Esophagus (tissue), 2 donors: ENCODE data around the gene TNS1. TPM values are rescaled to one million over a fixed set of nuclear protein-coding genes. Genes with fewer than 3 reads are reported as not detected.

Experiments
- H3K27ac ChIP-seq, 2 donors: one replicate each; pipeline ENCODE4 v1.5.1; 2013; ENCODE audit warnings: low read depth in 2 of 2, mild to moderate bottlenecking in 2 of 2, inconsistent platforms in 1 of 2, low read length in 1 of 2, moderate library complexity in 1 of 2
- H3K27me3 ChIP-seq, 2 donors: one replicate each; pipeline ENCODE4 v1.6.1; 2013; ENCODE audit warnings: low read length in 2 of 2, control low read depth in 1 of 2, mild to moderate bottlenecking in 1 of 2; ENCODE audit not compliant: insufficient read depth in 2 of 2, control insufficient read depth in 1 of 2
- H3K36me3 ChIP-seq, 2 donors: one replicate each; pipeline ENCODE4 v1.6.1; 2013; ENCODE audit warnings: low read length in 1 of 2; ENCODE audit not compliant: control insufficient read depth in 2 of 2, insufficient read depth in 2 of 2
- H3K4me1 ChIP-seq, 2 donors: one replicate each; pipeline ENCODE4 v1.6.1; 2013; ENCODE audit warnings: low read length in 1 of 2; ENCODE audit not compliant: control insufficient read depth in 2 of 2, insufficient read depth in 2 of 2
- H3K4me3 ChIP-seq, 2 donors: one replicate each; pipeline ENCODE4 v1.5.1; 2013; ENCODE audit warnings: low read length in 2 of 2, mild to moderate bottlenecking in 2 of 2, low read depth in 1 of 2, moderate library complexity in 1 of 2
- H3K9me3 ChIP-seq, 2 donors: one replicate each; pipeline ENCODE4 v1.6.1; 2013; ENCODE audit warnings: mild to moderate bottlenecking in 2 of 2, low read depth in 1 of 2, low read length in 1 of 2, moderate library complexity in 1 of 2; ENCODE audit not compliant: control insufficient read depth in 2 of 2, insufficient read depth in 1 of 2
- WGBS, 2 donors: extraction: QIAGEN DNeasy Blood & Tissue Kit; methylation state at CpG; one replicate each; pipeline ENCODE4 v1.1.7; 2013; 5-methylcytosine and 5-hydroxymethylcytosine counted together
- polyA plus RNA-seq, 2 donors: library from polyadenylated mRNA; stranded (reverse); fragments of 200-250 nt; gene quantifications; one replicate each; pipeline ENCODE4 v1.2.3, GENCODE V29; 2013
- donor health status: healthy with polysubstance abuse.
- donor health status: Bipolar disorder and iron deficiency.

Gene TNS1
- polyA plus RNA-seq, 2 donors = 28.3 to 39.0 TPM

- Histone ChIP-seq H3K27me3 (no peaks in the 10 kb centered on the region), H3K4me1 (peaks cover 0 to 9% of the 10 kb centered on the region in 2 donors), H3K4me3 (no peak overlapping the region), H3K27ac (peak overlapping the region in 1 of 2 donors; percentile 4), H3K9me3 (no peaks in the 10 kb centered on the region), H3K36me3 (peaks cover 3 to 10% of the 10 kb centered on the region in 2 donors)
- 76 to 86% methylated on average over 4 of the region's 4 CpGs for WGBS, 2 donors
Observed at GRCh38 chr2:217876253-217876570, 126.6 kb downstream of the TNS1 start.

DNA sequence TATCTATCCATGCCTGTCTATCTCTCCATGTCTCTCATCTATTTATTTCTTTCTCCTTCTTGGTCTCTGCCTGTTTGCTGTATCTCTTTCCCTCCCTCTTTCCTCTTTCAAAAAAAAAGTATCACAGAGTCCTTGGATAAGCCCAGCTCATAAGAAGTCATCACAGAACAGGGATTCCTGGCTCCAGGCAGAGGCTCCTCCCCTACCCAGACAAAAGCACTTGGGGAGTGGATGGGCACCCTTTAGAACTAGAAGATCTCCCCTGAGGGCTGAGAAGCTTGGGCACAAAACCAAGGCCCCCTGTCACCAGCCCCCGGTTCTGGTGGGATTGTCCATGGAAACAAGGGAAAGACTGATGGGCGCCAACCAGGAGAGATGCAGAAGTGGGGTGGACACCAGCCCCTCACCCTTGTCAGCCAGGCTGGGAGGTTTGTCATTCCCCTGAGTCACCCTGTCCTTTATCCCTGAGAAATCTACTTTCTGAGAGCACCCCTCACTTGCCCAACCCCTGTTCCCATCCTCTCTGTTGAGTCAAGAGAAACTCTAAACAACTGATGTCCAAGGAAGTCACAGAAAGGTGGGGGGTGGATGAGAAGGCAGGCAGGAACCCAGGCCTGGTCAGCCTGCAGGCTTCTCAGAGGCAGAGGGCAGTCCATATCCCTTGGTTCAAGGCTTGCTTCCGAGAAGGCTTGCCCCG is 127.1 kb downstream of the TNS1 start:
- peaks cover 0 to 9% of the 10 kb centered on the region in 2 donors for H3K4me1 ChIP-seq
- WGBS, 2 donors = 80 to 85% methylated on average over 4 of the region's 4 CpGs
- H3K36me3 ChIP-seq = peaks cover 2 to 13% of the 10 kb centered on the region in 2 donors
- no peaks in the 10 kb centered on the region for H3K27me3 ChIP-seq
- peak overlapping the region; percentile 4 to 24 for H3K27ac ChIP-seq
- no peak overlapping the region for H3K4me3 ChIP-seq
- H3K9me3 ChIP-seq = no peaks in the 10 kb centered on the region

- Histone ChIP-seq H3K27me3 (no peaks in the 10 kb centered on the region), H3K9me3 (no peaks in the 10 kb centered on the region), H3K4me1 (peaks cover 0 to 9% of the 10 kb centered on the region in 2 donors), H3K36me3 (peaks cover 0 to 9% of the 10 kb centered on the region in 2 donors), H3K4me3 (no peak overlapping the region), H3K27ac (no peak overlapping the region)
- WGBS, 2 donors = 85 to 95% methylated on average over 1 of the region's 1 CpG
Observed at GRCh38 chr2:217875138-217875537, 127.7 kb downstream of the TNS1 start.

DNA sequence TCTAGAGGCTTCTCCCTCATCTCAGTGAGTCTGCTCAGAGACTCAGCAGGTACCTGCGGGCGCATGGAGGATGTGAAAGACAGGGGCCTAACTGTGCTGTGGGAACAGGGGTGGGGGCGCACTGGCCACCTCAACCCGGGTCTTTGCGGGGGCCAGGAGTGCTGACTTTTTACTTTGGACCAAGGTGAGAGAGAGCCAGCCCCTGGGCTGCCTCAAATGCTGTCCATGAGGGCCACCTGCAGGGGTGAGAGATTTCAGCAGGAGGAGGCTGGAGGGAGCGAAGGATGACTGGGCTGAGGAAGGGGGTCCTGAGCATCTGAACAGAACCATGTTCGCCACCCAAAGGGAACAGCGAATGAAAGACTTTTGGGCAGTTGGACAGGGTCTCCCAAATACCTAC is 129.4 kb downstream of the TNS1 start:
- WGBS, 2 donors = 86 to 88% methylated on average over 8 of the region's 8 CpGs
- peaks cover 0 to 9% of the 10 kb centered on the region in 2 donors for H3K36me3 ChIP-seq

GRCh38 chr2:217872319-217872718 is 130.5 kb downstream of the TNS1 start:
- H3K36me3 ChIP-seq = peaks cover 0 to 4% of the 10 kb centered on the region in 2 donors
- no peak overlapping the region for H3K4me3 ChIP-seq
- no peak overlapping the region for H3K27ac ChIP-seq
- H3K27me3 ChIP-seq = no peaks in the 10 kb centered on the region
- H3K4me1 ChIP-seq = peaks cover 0 to 9% of the 10 kb centered on the region in 2 donors
- WGBS, 2 donors = 67 to 74% methylated on average over 2 of the region's 2 CpGs
- H3K9me3 ChIP-seq = no peaks in the 10 kb centered on the region

More for the DNA sequence above, 129.4 kb downstream of the TNS1 start:
- Histone ChIP-seq H3K4me1 (peaks cover 0 to 9% of the 10 kb centered on the region in 2 donors), H3K4me3 (no peak overlapping the region), H3K27me3 (no peaks in the 10 kb centered on the region), H3K9me3 (no peaks in the 10 kb centered on the region), H3K27ac (no peak overlapping the region)

DNA sequence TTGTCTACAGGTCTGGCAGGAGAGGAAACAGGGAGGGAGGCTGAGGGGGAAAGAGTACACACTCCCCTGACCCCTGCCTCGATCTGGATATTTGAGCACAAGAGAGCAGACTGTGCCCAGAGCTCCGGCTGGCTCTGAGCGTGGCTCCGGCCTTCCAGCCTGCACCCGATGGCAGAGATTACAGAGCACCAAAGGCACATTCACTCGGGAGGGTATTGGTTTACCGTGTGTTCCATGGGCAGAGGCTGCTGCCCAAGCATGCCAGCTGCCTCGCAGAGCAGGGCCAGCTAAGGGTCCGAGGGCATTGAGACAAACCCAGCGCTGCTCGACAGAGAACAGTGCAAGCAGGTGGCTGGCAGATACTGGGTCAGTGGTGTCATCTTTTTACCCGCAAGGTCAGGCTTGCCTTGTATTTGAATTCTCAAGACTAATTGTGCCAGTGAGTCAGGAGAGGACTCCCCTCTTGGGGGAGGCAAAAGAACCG is 132.2 kb downstream of the TNS1 start:
- Histone ChIP-seq H3K4me1 (peaks cover 0 to 7% of the 10 kb centered on the region in 2 donors), H3K36me3 (peaks cover 4 to 5% of the 10 kb centered on the region in 2 donors), H3K27ac (no peak overlapping the region), H3K4me3 (no peak overlapping the region), H3K27me3 (no peaks in the 10 kb centered on the region), H3K9me3 (no peaks in the 10 kb centered on the region)
- 76 to 79% methylated on average over 13 of the region's 13 CpGs for WGBS, 2 donors

DNA sequence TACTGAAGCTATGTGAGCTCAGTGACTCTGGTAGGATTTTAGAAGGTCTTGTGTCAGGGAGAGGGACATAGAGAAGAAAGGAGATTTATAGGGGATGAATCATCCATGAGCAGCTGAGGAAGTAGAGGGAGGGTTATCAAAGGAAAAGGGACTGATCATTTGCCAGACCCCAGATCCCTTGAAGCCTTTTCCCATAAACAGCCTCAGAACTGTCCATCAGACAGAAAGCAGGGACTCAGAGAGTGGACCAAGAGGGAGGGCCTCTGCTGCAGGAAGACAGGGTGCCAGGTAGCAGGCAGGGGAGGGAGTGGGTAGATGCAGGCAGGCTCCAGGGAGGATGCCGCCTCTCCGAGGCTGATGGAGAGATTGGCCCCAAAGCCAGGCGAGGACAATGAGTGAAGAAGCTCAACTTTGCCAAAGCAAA is 133.9 kb downstream of the TNS1 start:
- Histone ChIP-seq H3K27ac (peak overlapping the region in 1 of 2 donors; percentile 5), H3K36me3 (peaks cover 4 to 5% of the 10 kb centered on the region in 2 donors), H3K4me1 (peaks cover 0 to 3% of the 10 kb centered on the region in 2 donors), H3K27me3 (no peaks in the 10 kb centered on the region), H3K9me3 (no peaks in the 10 kb centered on the region), H3K4me3 (no peak overlapping the region)
- WGBS, 2 donors = 41 to 68% methylated on average over 3 of the region's 3 CpGs

DNA sequence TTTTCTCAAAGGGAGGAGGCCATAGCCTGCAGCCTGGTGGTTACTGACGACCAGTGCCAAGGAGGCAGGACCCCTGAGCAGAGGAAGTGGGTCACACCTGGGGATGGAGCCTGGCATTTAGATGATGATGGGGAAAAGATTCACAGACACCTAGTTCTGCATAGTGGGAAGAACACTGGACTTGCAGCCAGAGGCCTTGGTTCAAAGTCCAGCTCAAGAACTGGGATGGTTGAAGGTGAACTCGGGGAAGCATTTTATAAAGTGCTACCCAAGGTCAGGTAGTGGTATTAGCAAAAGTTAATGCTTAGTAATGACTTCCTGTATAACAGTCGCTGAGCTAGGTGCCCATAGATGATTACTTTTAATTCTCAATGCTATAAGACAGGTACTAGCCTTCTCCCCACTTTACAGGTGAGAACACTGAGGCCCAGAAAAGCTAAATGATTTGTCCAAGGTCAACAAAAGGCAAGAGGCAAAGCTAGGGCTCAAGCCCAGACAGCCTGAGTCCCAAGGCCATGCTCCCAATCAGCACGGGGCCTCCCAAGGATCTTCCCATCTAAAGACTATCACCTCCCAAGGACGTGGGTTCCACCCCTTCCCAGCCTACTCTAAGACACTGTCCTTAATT is 134.4 kb downstream of the TNS1 start:
- H3K27ac ChIP-seq = no peak overlapping the region
- WGBS, 2 donors = 74 to 78% methylated on average over 5 of the region's 5 CpGs
- H3K4me3 ChIP-seq = no peak overlapping the region
- H3K36me3 ChIP-seq = peaks cover 5 to 7% of the 10 kb centered on the region in 2 donors
- no peaks in the 10 kb centered on the region for H3K9me3 ChIP-seq
- peaks cover 0 to 3% of the 10 kb centered on the region in 2 donors for H3K4me1 ChIP-seq
- no peaks in the 10 kb centered on the region for H3K27me3 ChIP-seq

DNA sequence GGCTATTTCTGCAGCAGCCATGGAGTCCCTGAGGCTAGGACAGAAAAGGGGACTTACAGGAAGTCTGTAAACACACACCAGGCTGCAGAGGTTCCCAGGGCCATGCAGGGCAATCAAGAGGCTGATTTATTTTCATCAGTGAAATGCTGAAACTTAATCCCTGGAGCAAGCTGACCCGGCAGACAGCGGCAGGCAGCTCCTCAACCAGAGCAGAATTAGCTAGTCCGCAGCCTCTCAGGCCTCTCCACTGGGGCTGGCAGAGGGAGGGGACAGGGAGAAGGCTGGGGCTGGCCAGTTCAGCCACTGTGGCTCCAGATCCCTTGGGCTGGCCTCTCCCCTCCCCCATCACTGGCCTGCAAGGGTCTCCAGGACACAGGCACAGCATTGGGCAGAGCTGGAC is 136.3 kb downstream of the TNS1 start:
- H3K27ac ChIP-seq = no peak overlapping the region
- H3K4me1 ChIP-seq = peaks cover 0 to 6% of the 10 kb centered on the region in 2 donors
- no peaks in the 10 kb centered on the region for H3K27me3 ChIP-seq
- no peak overlapping the region for H3K4me3 ChIP-seq
- H3K9me3 ChIP-seq = no peaks in the 10 kb centered on the region
- H3K36me3 ChIP-seq = peaks cover 5 to 11% of the 10 kb centered on the region in 2 donors
- WGBS, 2 donors = 61 to 72% methylated on average over 3 of the region's 3 CpGs
